GM23338 (cell line): ENCODE data around the gene PFDN4. TPM values are rescaled to one million over a fixed set of nuclear protein-coding genes. Genes with fewer than 3 reads are reported as not detected.

Experiments used
- ATAC-seq: fragments of 200-7000 bp; cut with Tn5 transposase; 3 replicates; pipeline ENCODE4 v1.9.1; 2020
- DNase-seq: peaks from one replicate; pipeline ENCODE4 v3.0.0-alpha.2; 2015; ENCODE audit warnings: low spot score
- H2AFZ ChIP-seq: fragments of 200-600 bp; sonication (generic); 2 replicates; pipeline ENCODE4 v1.8.0; 2016; ENCODE audit warnings: antibody characterized with exemption, mild to moderate bottlenecking, moderate library complexity
- H3F3A ChIP-seq: fragments of 200-600 bp; sonication (generic); replicated peaks from 2 replicates; pipeline ENCODE4 v1.8.0; 2017; ENCODE audit warnings: antibody characterized with exemption, mixed run types, low read depth
- H3K27ac ChIP-seq: fragments of 200-600 bp; sonication (generic); 2 replicates; pipeline ENCODE4 v1.6.1; 2016; ENCODE audit warnings: low read depth
- H3K27me3 ChIP-seq: fragments of 200-600 bp; sonication (generic); 2 replicates; pipeline ENCODE4 v1.8.0; 2016; ENCODE audit warnings: mild to moderate bottlenecking, mixed run types, moderate library complexity; ENCODE audit not compliant: insufficient read depth
- H3K36me3 ChIP-seq: fragments of 200-600 bp; sonication (generic); 2 replicates; pipeline ENCODE4 v1.8.0; 2016; ENCODE audit warnings: mild to moderate bottlenecking; ENCODE audit not compliant: insufficient read depth
- H3K4me1 ChIP-seq: fragments of 200-600 bp; sonication (generic); 2 replicates; pipeline ENCODE4 v1.8.0; 2016; ENCODE audit warnings: mild to moderate bottlenecking, moderate library complexity; ENCODE audit not compliant: insufficient read depth
- H3K4me2 ChIP-seq: fragments of 200-600 bp; sonication (generic); 2 replicates; pipeline ENCODE4 v1.7.1; 2017; ENCODE audit warnings: mixed run types
- H3K4me3 ChIP-seq: fragments of 200-600 bp; sonication (generic); 2 replicates; pipeline ENCODE4 v1.6.1; 2016; ENCODE audit warnings: mixed run types
- H3K79me2 ChIP-seq: fragments of 200-600 bp; sonication (generic); replicated peaks from 2 replicates; pipeline ENCODE4 v1.8.0; 2017; ENCODE audit warnings: mild to moderate bottlenecking; ENCODE audit not compliant: insufficient read depth
- H3K9me2 ChIP-seq: fragments of 200-600 bp; sonication (generic); 2 replicates; pipeline ENCODE4 v1.8.0; 2017; ENCODE audit not compliant: insufficient read depth
- H4K20me1 ChIP-seq: fragments of 200-600 bp; sonication (generic); replicated peaks from 2 replicates; pipeline ENCODE4 v1.8.0; 2017; ENCODE audit warnings: mild to moderate bottlenecking; ENCODE audit not compliant: insufficient read depth
- H3K27ac Mint-ChIP-seq: 2 replicates; pipeline ENCODE4 v1.8.0; 2020; ENCODE audit warnings: inconsistent platforms, mild to moderate bottlenecking, moderate library complexity, mixed read lengths
- H3K27me3 Mint-ChIP-seq: 3 replicates; pipeline ENCODE4 v1.8.0; 2022; ENCODE audit warnings: low read depth, mild to moderate bottlenecking, moderate library complexity, mixed read lengths, inconsistent platforms; ENCODE audit not compliant: insufficient read depth, poor library complexity
- H3K36me3 Mint-ChIP-seq: 3 replicates; pipeline ENCODE4 v1.8.0; 2021; ENCODE audit warnings: low read depth, mild to moderate bottlenecking, inconsistent platforms, moderate library complexity, mixed read lengths
- H3K4me1 Mint-ChIP-seq: 3 replicates; pipeline ENCODE4 v1.8.0; 2020; ENCODE audit warnings: mild to moderate bottlenecking, inconsistent platforms, mixed read lengths
- H3K4me3 Mint-ChIP-seq: 3 replicates; pipeline ENCODE4 v1.8.0; 2021; ENCODE audit warnings: moderate library complexity, mild to moderate bottlenecking, inconsistent platforms, mixed read lengths
- H3K9me3 Mint-ChIP-seq: 3 replicates; pipeline ENCODE4 v1.8.0; 2020; ENCODE audit warnings: moderate library complexity, mild to moderate bottlenecking, inconsistent platforms, mixed read lengths
- ETS1 ChIP-seq: IDR thresholded peaks from 2 replicates; pipeline ENCODE4 v1.6.1; 2016; ENCODE audit warnings: antibody characterized with exemption
- EZH2phosphoT487 ChIP-seq: fragments of 200-600 bp; sonication (generic); IDR thresholded peaks from one replicate; pipeline ENCODE4 v1.8.1; 2018; ENCODE audit warnings: antibody characterized with exemption; ENCODE audit not compliant: unreplicated experiment
- POLR2AphosphoS5 ChIP-seq: IDR thresholded peaks from 2 replicates; pipeline ENCODE4 v1.6.1; 2016; ENCODE audit warnings: antibody characterized with exemption, low read depth
- ZNF462 ChIP-seq: fragments of 250-450 bp; sonication (Bioruptor Pico); IDR thresholded peaks from 2 replicates; pipeline ENCODE4 v1.5.0; 2020; ENCODE audit warnings: mild to moderate bottlenecking, moderate library complexity
- polyA plus RNA-seq: library from polyadenylated mRNA; unstranded; fragments of >200 nt; fragmentation: Nextera tagmentation; extraction: Ambion mirVana; gene quantifications from 2 replicates; pipeline ENCODE4 v1.2.1, GENCODE V29; 2016
- total RNA-seq: library from RNA; depleted of rRNA; stranded (reverse); fragments of >200 nt; shearing (Covaris generic); gene quantifications from 2 replicates; pipeline ENCODE4 v1.2.3, GENCODE V29; 2014

PFDN4 gene
- total and polyA plus RNA-seq, 2 experiments from 2014 or later = 105 to 477 TPM

- no peaks in the 10 kb centered on the region for H3F3A ChIP-seq
- H2AFZ ChIP-seq = no peak overlapping the region
- ATAC-seq = no peak
- peaks cover 6% of the 10 kb centered on the region; the same call in 1 of the 2 replicates for H3K4me1 ChIP-seq
- peaks cover 28% of the 10 kb centered on the region for H3K36me3 ChIP-seq
- TF ChIP-seq ETS1 (no peak), POLR2AphosphoS5 (no peak), ZNF462 (no peak)
- no peaks in the 10 kb centered on the region for H3K9me2 ChIP-seq
- H3K27me3 ChIP-seq = no peaks in the 10 kb centered on the region
- no peak for DNase-seq
- H3K36me3 Mint-ChIP-seq = peaks cover 51% of the 10 kb centered on the region
- H3K9me3 Mint-ChIP-seq = no peaks in the 10 kb centered on the region
- peaks cover 71% of the 10 kb centered on the region for H3K79me2 ChIP-seq
- H3K27me3 Mint-ChIP-seq = no peaks in the 10 kb centered on the region
- no peak overlapping the region for H3K4me2 ChIP-seq
- no peak overlapping the region for H3K27ac Mint-ChIP-seq
- H3K27ac ChIP-seq = no peak overlapping the region
- H3K4me1 Mint-ChIP-seq = peaks cover 9% of the 10 kb centered on the region; the same call in 2 of the 3 replicates
- no peak overlapping the region for H3K4me3 ChIP-seq
- H3K4me3 Mint-ChIP-seq = no peak overlapping the region
- peaks cover 33% of the 10 kb centered on the region for H4K20me1 ChIP-seq
Measured at GRCh38 chr20:54215157-54215789, 7.4 kb downstream of the PFDN4 start.

- Histone ChIP-seq H3K27me3 (no peaks in the 10 kb centered on the region), H4K20me1 (peaks cover 25% of the 10 kb centered on the region), H3K4me2 (no peak overlapping the region), H3K36me3 (peaks cover 28% of the 10 kb centered on the region), H3F3A (no peaks in the 10 kb centered on the region), H3K79me2 (peaks cover 46% of the 10 kb centered on the region), H2AFZ (no peak overlapping the region), H3K4me1 (peaks cover 21% of the 10 kb centered on the region), H3K4me3 (no peak overlapping the region), H3K27ac (no peak overlapping the region), H3K9me2 (no peaks in the 10 kb centered on the region)
- DNase-seq = peak; percentile 54
- H3K4me1 Mint-ChIP-seq = peaks cover 34% of the 10 kb centered on the region
- H3K27ac Mint-ChIP-seq = peak overlapping the region; percentile 48; the same call in 1 of the 2 replicates
- no peak for ATAC-seq
- peaks cover 39% of the 10 kb centered on the region for H3K36me3 Mint-ChIP-seq
- H3K27me3 Mint-ChIP-seq = peaks cover 2% of the 10 kb centered on the region
- H3K4me3 Mint-ChIP-seq = no peak overlapping the region
- H3K9me3 Mint-ChIP-seq = no peaks in the 10 kb centered on the region
- TF ChIP-seq ZNF462 (no peak), EZH2phosphoT487 (no peak)
Measured at GRCh38 chr20:54217762-54218161, 9.9 kb downstream of the PFDN4 start.
